ENCODE data around the gene CIDEA. TPM values are rescaled to one million over a fixed set of nuclear protein-coding genes. Genes with fewer than 3 reads are reported as not detected.

Gene CIDEA
- total RNA-seq, 4 donors from 2014 or later = 3.0 TPM; not detected in 3

GRCh38 chr18:12295389-12296086 lies 41.4 kb downstream of the CIDEA start:
- TF ChIP-seq CTCF (IDR thresholded peaks at IDR 0.05) (no peak), POLR2A (IDR thresholded peaks at IDR 0.05) (no peak)
- no peak for DNase-seq
- intact Hi-C loops (cut with DNase I) = no loop called here
- H3K4me1 ChIP-seq = no peaks in the 10 kb centered on the region
- H3K4me3 ChIP-seq = no peak overlapping the region
- no peaks in the 10 kb centered on the region for H3K36me3 ChIP-seq
- no peaks in the 10 kb centered on the region for H3K9me3 ChIP-seq
- no peaks in the 10 kb centered on the region for H3K27me3 ChIP-seq
- no peak overlapping the region for H3K27ac ChIP-seq
- WGBS, 2 donors = 82 to 85% methylated on average over 11 to 13 of the region's 18 CpGs

GRCh38 chr18:12296087-12296403 lies 41.9 kb downstream of the CIDEA start:
- H3K4me3 ChIP-seq = no peak overlapping the region
- H3K4me1 ChIP-seq = no peaks in the 10 kb centered on the region
- no peak for TF ChIP-seq CTCF (IDR thresholded peaks at IDR 0.05)
- TF ChIP-seq POLR2A (IDR thresholded peaks at IDR 0.05) = no peak
- H3K9me3 ChIP-seq = no peaks in the 10 kb centered on the region
- WGBS, 2 donors = no CpG with 5 or more reads among the region's 3 CpGs
- no peak overlapping the region for H3K27ac ChIP-seq
- intact Hi-C loops (cut with DNase I) = no loop called here
- H3K36me3 ChIP-seq = no peaks in the 10 kb centered on the region
- H3K27me3 ChIP-seq = no peaks in the 10 kb centered on the region
- DNase-seq = no peak

- 67% methylated on average over 1 of the region's 1 CpG; no CpG with 5 or more reads in 1 of the 2 donors for WGBS, 2 donors
- intact Hi-C loops (cut with DNase I) = no loop called here
These were observed 42.3 kb downstream of the CIDEA start for GRCh38 chr18:12296457-12296856.

GRCh38 chr18:12299862-12300261 lies 45.7 kb downstream of the CIDEA start:
- TF ChIP-seq CTCF (IDR thresholded peaks at IDR 0.05) (no peak), POLR2A (IDR thresholded peaks at IDR 0.05) (no peak)
- H3K27me3 ChIP-seq = no peaks in the 10 kb centered on the region
- WGBS, 2 donors = 74 to 89% methylated on average over 1 to 2 of the region's 2 CpGs
- no peak overlapping the region for H3K27ac ChIP-seq
- no peaks in the 10 kb centered on the region for H3K9me3 ChIP-seq
- DNase-seq = no peak
- H3K36me3 ChIP-seq = no peaks in the 10 kb centered on the region
- intact Hi-C loops (cut with DNase I) = no loop called here
- H3K4me3 ChIP-seq = no peak overlapping the region
- peaks cover 0 to 4% (median 2%) of the 10 kb centered on the region in 3 donors for H3K4me1 ChIP-seq

More at GRCh38 chr18:12296457-12296856, 42.3 kb downstream of the CIDEA start:
- no peak overlapping the region for H3K4me3 ChIP-seq
- no peak overlapping the region for H3K27ac ChIP-seq
- H3K27me3 ChIP-seq = no peaks in the 10 kb centered on the region
- no peak for DNase-seq
- H3K4me1 ChIP-seq = no peaks in the 10 kb centered on the region
- TF ChIP-seq POLR2A (IDR thresholded peaks at IDR 0.05) = no peak
- TF ChIP-seq CTCF (IDR thresholded peaks at IDR 0.05) = no peak
- H3K9me3 ChIP-seq = no peaks in the 10 kb centered on the region
- no peaks in the 10 kb centered on the region for H3K36me3 ChIP-seq

- Histone ChIP-seq H3K4me1 (peaks cover 2 to 20% (median 7%) of the 10 kb centered on the region in 3 donors), H3K27ac (no peak overlapping the region), H3K9me3 (no peaks in the 10 kb centered on the region), H3K27me3 (no peaks in the 10 kb centered on the region), H3K4me3 (no peak overlapping the region), H3K36me3 (no peaks in the 10 kb centered on the region)
- 87 to 88% methylated on average over 8 to 10 of the region's 13 CpGs for WGBS, 2 donors
- TF ChIP-seq CTCF (IDR thresholded peaks at IDR 0.05) (no peak), POLR2A (IDR thresholded peaks at IDR 0.05) (no peak)
- intact Hi-C loops (cut with DNase I) = no loop called here
- DNase-seq = no peak
These were observed 47.3 kb downstream of the CIDEA start for GRCh38 chr18:12301263-12302005.

Data from esophagus squamous epithelium (tissue), 5 donors.